H9 (cell line): ENCODE measurements around the gene GPAT3. TPM values are rescaled to one million over a fixed set of nuclear protein-coding genes. Genes with fewer than 3 reads are reported as not detected.
A peak's percentile ranks its signal among the peaks of the same experiment; 100 is the strongest.

Experiments
- DNase-seq: peaks from one replicate; pipeline ENCODE4 v3.0.0-alpha.2; 2017
- H2AFZ ChIP-seq: one replicate; pipeline ENCODE4 v1.6.1; 2013; ENCODE audit warnings: mild to moderate bottlenecking, low read length, control low read depth, moderate library complexity
- H2AK5ac ChIP-seq: 2 replicates; pipeline ENCODE4 v1.6.1; 2013; ENCODE audit warnings: low read length, control low read depth, mixed read lengths; ENCODE audit not compliant: insufficient read length
- H2BK120ac ChIP-seq: one replicate; pipeline ENCODE4 v1.6.1; 2013; ENCODE audit warnings: low read depth, mild to moderate bottlenecking, low read length, control low read depth, inconsistent platforms; ENCODE audit not compliant: poor library complexity, severe bottlenecking
- H2BK12ac ChIP-seq: 2 replicates; pipeline ENCODE4 v1.6.1; 2013; ENCODE audit warnings: low read length, control low read depth, mixed read lengths, low read depth; ENCODE audit not compliant: insufficient read length
- H2BK15ac ChIP-seq: 2 replicates; pipeline ENCODE4 v1.6.1; 2013; ENCODE audit warnings: low read depth, low read length, control low read depth
- H2BK20ac ChIP-seq: one replicate; pipeline ENCODE4 v1.6.1; 2013; ENCODE audit warnings: low read depth, mild to moderate bottlenecking, low read length, control low read depth, inconsistent platforms; ENCODE audit not compliant: poor library complexity, severe bottlenecking
- H2BK5ac ChIP-seq: 2 replicates; pipeline ENCODE4 v1.6.1; 2013; ENCODE audit warnings: low read length, control low read depth, mixed read lengths; ENCODE audit not compliant: insufficient read length
- H3K14ac ChIP-seq: 2 replicates; pipeline ENCODE4 v1.6.1; 2013; ENCODE audit warnings: low read length, control low read depth; ENCODE audit not compliant: insufficient read depth
- H3K18ac ChIP-seq: 2 replicates; pipeline ENCODE4 v1.6.1; 2013; ENCODE audit warnings: low read depth, mild to moderate bottlenecking, mixed read lengths, low read length, control low read depth; ENCODE audit not compliant: insufficient read length
- H3K23ac ChIP-seq: 2 replicates; pipeline ENCODE4 v1.6.1; 2013; ENCODE audit warnings: low read length, control low read depth, mixed read lengths, low read depth; ENCODE audit not compliant: insufficient read length
- H3K23me2 ChIP-seq: 2 replicates; pipeline ENCODE4 v1.6.1; 2013; ENCODE audit warnings: low read depth, mild to moderate bottlenecking, mixed read lengths, low read length, control low read depth; ENCODE audit not compliant: insufficient read length, poor library complexity, severe bottlenecking
- H3K27ac ChIP-seq: 2 replicates; pipeline ENCODE4 v1.5.1; 2013; ENCODE audit warnings: low read length, control low read depth, mixed read lengths, low read depth; ENCODE audit not compliant: insufficient read length
- H3K27me3 ChIP-seq: 2 replicates; pipeline ENCODE4 v1.6.1; 2013; ENCODE audit warnings: low read length, control low read depth, inconsistent platforms; ENCODE audit not compliant: insufficient read depth
- H3K4ac ChIP-seq: 2 replicates; pipeline ENCODE4 v1.6.1; 2013; ENCODE audit warnings: low read depth, mild to moderate bottlenecking, control low read depth, inconsistent platforms, low read length, moderate library complexity
- H3K4me1 ChIP-seq: 2 replicates; pipeline ENCODE4 v1.6.1; 2013; ENCODE audit warnings: low read length, control low read depth, inconsistent platforms; ENCODE audit not compliant: insufficient read depth
- H3K4me2 ChIP-seq: 2 replicates; pipeline ENCODE4 v1.6.1; 2013; ENCODE audit warnings: low read length, control low read depth, mixed read lengths; ENCODE audit not compliant: insufficient read length, insufficient read depth
- H3K56ac ChIP-seq: 2 replicates; pipeline ENCODE4 v1.6.1; 2013; ENCODE audit warnings: low read depth, mild to moderate bottlenecking, mixed read lengths, low read length, control low read depth; ENCODE audit not compliant: insufficient read length
- H3K79me1 ChIP-seq: 2 replicates; pipeline ENCODE4 v1.6.1; 2013; ENCODE audit warnings: low read depth, mild to moderate bottlenecking, moderate library complexity, low read length, control low read depth, inconsistent platforms; ENCODE audit not compliant: insufficient read depth, poor library complexity, severe bottlenecking
- H3K79me2 ChIP-seq: 2 replicates; pipeline ENCODE4 v1.6.1; 2013; ENCODE audit warnings: low read length, control low read depth, inconsistent platforms; ENCODE audit not compliant: insufficient read depth
- H3K9ac ChIP-seq: 2 replicates; pipeline ENCODE4 v1.6.1; 2013; ENCODE audit warnings: low read length, control low read depth, mixed read lengths; ENCODE audit not compliant: insufficient read length; ENCODE audit errors: extremely low read depth
- H3K9me3 ChIP-seq: one replicate; pipeline ENCODE4 v1.6.1; 2013; ENCODE audit warnings: low read depth, low read length, inconsistent platforms; ENCODE audit not compliant: control insufficient read depth
- H3T11ph ChIP-seq: one replicate; pipeline ENCODE4 v1.6.1; 2013; ENCODE audit warnings: mild to moderate bottlenecking, low read length, control low read depth, inconsistent platforms
- H4K20me1 ChIP-seq: one replicate; pipeline ENCODE4 v1.6.1; 2013; ENCODE audit not compliant: control insufficient read depth, insufficient read length, insufficient read depth
- H4K5ac ChIP-seq: 2 replicates; pipeline ENCODE4 v1.6.1; 2013; ENCODE audit warnings: low read depth, mild to moderate bottlenecking, mixed read lengths, low read length, control low read depth; ENCODE audit not compliant: insufficient read length
- H4K8ac ChIP-seq: replicated peaks from 2 replicates; pipeline ENCODE4 v1.6.1; 2013; ENCODE audit warnings: low read length, control low read depth, mixed read lengths, low read depth; ENCODE audit not compliant: insufficient read length
- H4K91ac ChIP-seq: 2 replicates; pipeline ENCODE4 v1.6.1; 2013; ENCODE audit warnings: low read depth, mild to moderate bottlenecking, moderate library complexity, mixed read lengths, low read length, control low read depth; ENCODE audit not compliant: insufficient read length
- H3K27ac Mint-ChIP-seq, 3 experiments: 2 replicates in 2 of 3; 3 replicates in 1 of 3; pipeline ENCODE4 v1.8.0; 2020 to 2021; ENCODE audit warnings: mixed read lengths in 3 of 3, mild to moderate bottlenecking in 1 of 3, moderate library complexity in 1 of 3
- H3K27me3 Mint-ChIP-seq: 2 replicates; pipeline ENCODE4 v1.8.0; 2021; ENCODE audit warnings: low read depth, mild to moderate bottlenecking, moderate library complexity, mixed read lengths
- H3K36me3 Mint-ChIP-seq, 3 experiments: 2 replicates in 2 of 3; 3 replicates in 1 of 3; pipeline ENCODE4 v1.8.0; 2020 to 2021; ENCODE audit warnings: low read depth in 3 of 3, mixed read lengths in 3 of 3; ENCODE audit not compliant: insufficient read depth in 1 of 3
- H3K4me1 Mint-ChIP-seq, 2 experiments: 2 replicates each; pipeline ENCODE4 v1.8.0; 2020; ENCODE audit warnings: mixed read lengths in 2 of 2
- H3K4me3 Mint-ChIP-seq, 2 experiments: 2 replicates in 1 of 2; 3 replicates in 1 of 2; pipeline ENCODE4 v1.8.0; 2020 to 2021; ENCODE audit warnings: mild to moderate bottlenecking in 2 of 2, mixed read lengths in 2 of 2, moderate library complexity in 1 of 2
- H3K9me3 Mint-ChIP-seq, 2 experiments: 2 replicates in 1 of 2; 3 replicates in 1 of 2; pipeline ENCODE4 v1.8.0; 2020; ENCODE audit warnings: mild to moderate bottlenecking in 2 of 2, mixed read lengths in 2 of 2, moderate library complexity in 1 of 2
- CTCF ChIP-seq: fragments of 200-600 bp; sonication (generic); conservative IDR thresholded peaks from 3 replicates; pipeline ENCODE4 v1.8.0; 2021; ENCODE audit warnings: antibody characterized with exemption, mild to moderate bottlenecking
- WGBS: extraction: QIAGEN DNeasy Blood & Tissue Kit; methylation state at CpG from one replicate; pipeline ENCODE4 v1.1.7; 2013; ENCODE audit warnings: missing lambda C conversion rate, low lambda C conversion rate, mixed read lengths; ENCODE audit not compliant: insufficient read length; ENCODE audit errors: extremely low coverage; 5-methylcytosine and 5-hydroxymethylcytosine counted together
- total RNA-seq: library from RNA; stranded (reverse); gene quantifications from 2 replicates; pipeline ENCODE4 v1.2.1, GENCODE V29; 2021

The GPAT3 gene
- total RNA-seq, 1 experiment from 2014 or later, result 1.8 TPM

DNA sequence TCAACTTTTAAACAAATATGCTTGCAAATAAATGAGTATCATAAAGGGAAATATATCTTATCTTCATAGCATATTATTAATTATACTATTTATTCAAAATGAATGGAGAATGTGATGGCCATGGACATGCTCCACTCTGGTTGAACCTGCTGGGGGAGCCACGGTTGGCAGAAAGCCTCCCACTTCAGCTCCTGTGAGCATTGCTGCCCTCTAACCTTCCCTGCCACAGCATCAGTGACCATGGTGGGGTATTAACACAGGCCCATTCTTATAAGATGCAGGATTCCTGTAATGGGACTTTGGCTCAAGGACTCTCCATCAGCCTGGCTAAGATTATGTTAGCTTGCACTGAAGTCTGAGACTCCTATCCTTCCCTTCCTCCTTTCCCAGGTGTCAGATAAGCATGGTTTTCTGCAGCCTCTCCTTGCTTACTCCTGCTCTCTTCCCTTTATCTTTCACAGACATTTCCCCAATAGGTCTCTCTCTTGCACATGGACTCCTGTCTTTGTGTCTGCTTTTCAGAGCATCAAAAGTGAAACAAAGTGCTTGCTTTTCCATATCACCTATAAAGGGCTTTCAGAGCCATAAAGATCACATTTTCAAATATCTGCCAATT lies 46.1 kb upstream of the GPAT3 start:
- no peaks in the 10 kb centered on the region for H4K20me1 ChIP-seq
- no peaks in the 10 kb centered on the region for H3K79me2 ChIP-seq
- no peak overlapping the region for H3K18ac ChIP-seq
- H3K23ac ChIP-seq, result no peak overlapping the region
- no peaks in the 10 kb centered on the region for H3K79me1 ChIP-seq
- H3K56ac ChIP-seq, result no peak overlapping the region
- WGBS, result no CpG with 5 or more reads among the region's 1 CpG
- no peak overlapping the region for H3K9ac ChIP-seq
- Mint-ChIP-seq H3K4me1 (peaks cover 2 to 5% of the 10 kb centered on the region in 2 experiments), H3K4me3 (no peak overlapping the region), H3K36me3 (no peaks in the 10 kb centered on the region), H3K27me3 (no peaks in the 10 kb centered on the region), H3K27ac (no peak overlapping the region), H3K9me3 (no peaks in the 10 kb centered on the region)
- no peaks in the 10 kb centered on the region for H3K23me2 ChIP-seq
- no peak overlapping the region for H2BK5ac ChIP-seq
- no peak overlapping the region for H4K8ac ChIP-seq
- no peak overlapping the region for H4K5ac ChIP-seq
- H3K27ac ChIP-seq, result no peak overlapping the region
- H3K9me3 ChIP-seq, result no peaks in the 10 kb centered on the region
- no peak overlapping the region for H2AK5ac ChIP-seq
- no peaks in the 10 kb centered on the region for H3K4me1 ChIP-seq
- no peak overlapping the region for H3K4ac ChIP-seq
- H2BK15ac ChIP-seq, result no peak overlapping the region
- DNase-seq, result peak; percentile 40
- no peak overlapping the region for H3K4me2 ChIP-seq
- no peak overlapping the region for H3K14ac ChIP-seq
- H2BK12ac ChIP-seq, result no peak overlapping the region
- H2BK20ac ChIP-seq, result no peak overlapping the region
- peak; percentile 39; the same call in 2 of the 3 replicates for TF ChIP-seq CTCF
- H2AFZ ChIP-seq, result no peak overlapping the region
- no peak overlapping the region for H2BK120ac ChIP-seq
- H3T11ph ChIP-seq, result no peak overlapping the region
- H3K27me3 ChIP-seq, result no peaks in the 10 kb centered on the region
- H4K91ac ChIP-seq, result no peak overlapping the region
